GM12878 (cell line): Measurements from ENCODE around the gene TMEM87A. TPM values are rescaled to one million over a fixed set of nuclear protein-coding genes. Genes with fewer than 3 reads are reported as not detected.

Source experiments
- ATAC-seq: fragments of 200-7000 bp; cut with Tn5 transposase; 3 replicates; pipeline ENCODE4 v1.9.1; 2020; ENCODE audit warnings: mild to moderate bottlenecking, moderate library complexity
- BruUV-seq: library from RNA; stranded (reverse); fragments of 400-500 nt; replicated peaks from 2 replicates; lab custom pipeline; 2021; lab: Mats Ljungman, UMichigan
- CTCF ChIA-PET: fragments of 300-600 bp; sonication (Branson Sonifier 250); formaldehyde crosslinking; extraction: SDS; loops from one replicate; lab custom pipeline; 2021; ENCODE audit warnings: inconsistent platforms; lab: Yijun Ruan, JAX
- POLR2A ChIA-PET: fragments of 350-600 bp; formaldehyde crosslinking; extraction: SDS; loops from one replicate; lab custom pipeline; 2021; ENCODE audit warnings: inconsistent platforms; lab: Charles Lee
- RAD21 ChIA-PET: fragments of 300-600 bp; sonication (Branson Sonifier 250); formaldehyde crosslinking; loops from one replicate; lab custom pipeline; 2023; ENCODE audit warnings: antibody characterized with exemption; ENCODE audit not compliant: unreplicated experiment; lab: Charles Lee
- SMC1A ChIA-PET: fragments of 300-600 bp; sonication (Branson Sonifier 250); formaldehyde crosslinking; loops from one replicate; lab custom pipeline; 2023; ENCODE audit not compliant: unreplicated experiment, uncharacterized antibody; lab: Charles Lee
- DNase-seq: peaks from one replicate; pipeline ENCODE4 v3.0.0-alpha.2; 2011; ENCODE audit warnings: low read depth, low spot score
- FAIRE-seq: peaks from 3 replicates; lab custom pipeline; 2011; peaks lifted over from hg19 to GRCh38; lab: Jason Lieb, UNC
- H2AFZ ChIP-seq: 2 replicates; pipeline ENCODE4 v1.6.0; 2011; ENCODE audit warnings: low read depth, low read length, control low read depth; ENCODE audit not compliant: control insufficient read depth
- H3K27ac ChIP-seq: 2 replicates; pipeline ENCODE4 v1.5.1; 2011; ENCODE audit warnings: control low read depth; ENCODE audit not compliant: control insufficient read depth, insufficient read depth
- H3K27me3 ChIP-seq, 2 experiments: replicated peaks in 1 of 2; 2 replicates each; pipeline versions ENCODE4 v1.6.0 to v1.6.1; 2011; ENCODE audit warnings: low read length in 1 of 2; ENCODE audit not compliant: control insufficient read depth in 2 of 2, insufficient read depth in 2 of 2
- H3K36me3 ChIP-seq, 2 experiments: 2 replicates each; pipeline ENCODE4 v1.5.1; 2011; ENCODE audit warnings: low read length in 1 of 2; ENCODE audit not compliant: control insufficient read depth in 2 of 2, insufficient read depth in 2 of 2
- H3K4me1 ChIP-seq: 2 replicates; pipeline ENCODE4 v1.6.1; 2011; ENCODE audit warnings: mild to moderate bottlenecking, low read length, moderate library complexity, mixed read lengths; ENCODE audit not compliant: control insufficient read depth, insufficient read depth
- H3K4me2 ChIP-seq: 2 replicates; pipeline ENCODE4 v1.6.0; 2011; ENCODE audit warnings: control low read depth; ENCODE audit not compliant: control insufficient read depth, insufficient read depth
- H3K4me3 ChIP-seq: fragments of 200-600 bp; sonication (generic); 2 replicates; pipeline ENCODE4 v1.5.1; 2016
- H3K79me2 ChIP-seq: 2 replicates; pipeline ENCODE4 v1.6.0; 2011; ENCODE audit warnings: low read length; ENCODE audit not compliant: control insufficient read depth, insufficient read depth
- H3K9ac ChIP-seq: 2 replicates; pipeline ENCODE4 v1.8.0; 2011; ENCODE audit warnings: low read length, control low read depth, mixed read lengths; ENCODE audit not compliant: control insufficient read depth, insufficient read depth
- H3K9me3 ChIP-seq: replicated peaks from 3 replicates; pipeline ENCODE4 v1.5.1; 2011; ENCODE audit warnings: mild to moderate bottlenecking, low read length; ENCODE audit not compliant: control insufficient read depth, insufficient read depth
- H4K20me1 ChIP-seq: 2 replicates; pipeline ENCODE4 v1.6.0; 2011; ENCODE audit not compliant: control insufficient read depth, insufficient read depth
- ATF3 ChIP-seq: IDR thresholded peaks from 2 replicates; pipeline ENCODE4 v1.6.1; 2011; ENCODE audit warnings: low read depth, mild to moderate bottlenecking, low read length, moderate library complexity, borderline replicate concordance; ENCODE audit errors: extremely low read depth
- BMI1 ChIP-seq: fragments of 450-650 bp; IDR thresholded peaks from 2 replicates; pipeline ENCODE4 v1.6.1; 2016; ENCODE audit warnings: mild to moderate bottlenecking, moderate library complexity, borderline replicate concordance
- BRCA1 ChIP-seq: IDR thresholded peaks from 2 replicates; pipeline ENCODE4 v1.6.1; 2011; ENCODE audit warnings: low read depth, low read length, improper control_type of control experiment
- CBX3 ChIP-seq: fragments of 200-600 bp; sonication (generic); IDR thresholded peaks from 2 replicates; pipeline ENCODE4 v1.6.1; 2016; ENCODE audit warnings: low read depth, borderline replicate concordance
- DPF2 ChIP-seq: fragments of 450-650 bp; IDR thresholded peaks from 2 replicates; pipeline ENCODE4 v1.6.1; 2017; ENCODE audit warnings: mild to moderate bottlenecking
- EGR1 ChIP-seq, 2 experiments: IDR thresholded peaks; 1 replicate in 1 of 2; 2 replicates in 1 of 2; pipeline ENCODE4 v1.6.1; 2011 to 2012; ENCODE audit warnings: low read depth in 2 of 2, low read length in 2 of 2, borderline replicate concordance in 1 of 2, mild to moderate bottlenecking in 1 of 2, moderate library complexity in 1 of 2
- ETV6 ChIP-seq, 2 experiments: fragments of 450-650 bp in 1 of 2; IDR thresholded peaks in 1 of 2; conservative IDR thresholded peaks in 1 of 2; 2 replicates each; pipeline ENCODE4 v1.6.1; 2014; ENCODE audit warnings: antibody characterized with exemption in 1 of 2, borderline replicate concordance in 1 of 2, low read depth in 1 of 2, mild to moderate bottlenecking in 1 of 2, moderate library complexity in 1 of 2
- EZH2 ChIP-seq: IDR thresholded peaks from 2 replicates; pipeline ENCODE4 v1.6.1; 2012; ENCODE audit warnings: low read depth, mild to moderate bottlenecking, control low read depth, inconsistent platforms, low read length, borderline replicate concordance; ENCODE audit not compliant: control insufficient read depth
- KAT2A ChIP-seq: conservative IDR thresholded peaks from 2 replicates; pipeline ENCODE4 v1.6.1; 2011; ENCODE audit warnings: low read depth, low read length; ENCODE audit not compliant: control insufficient read depth
- LARP7 ChIP-seq: fragments of 450-650 bp; IDR thresholded peaks from 2 replicates; pipeline ENCODE4 v1.6.1; 2017; ENCODE audit warnings: mild to moderate bottlenecking
- MYB ChIP-seq: fragments of 150-350 bp; IDR thresholded peaks from 2 replicates; pipeline ENCODE4 v1.6.1; 2014; ENCODE audit warnings: mild to moderate bottlenecking, low read depth, low read length, borderline replicate concordance
- RELA ChIP-seq: fragments of 450-650 bp; IDR thresholded peaks from 2 replicates; pipeline ENCODE4 v1.8.0; 2014; ENCODE audit warnings: borderline replicate concordance; ENCODE audit not compliant: partially characterized antibody
- RELB ChIP-seq: fragments of 450-650 bp; IDR thresholded peaks from 2 replicates; pipeline ENCODE4 v1.6.1; 2017; ENCODE audit warnings: low read depth, mild to moderate bottlenecking, moderate library complexity
- RUNX3 ChIP-seq: IDR thresholded peaks from 2 replicates; pipeline ENCODE4 v1.6.1; 2012; ENCODE audit warnings: low read length, inconsistent platforms
- SIN3A ChIP-seq: IDR thresholded peaks from 2 replicates; pipeline ENCODE4 v1.6.1; 2012; ENCODE audit warnings: low read depth, low read length, improper control_type of control experiment
- SRF ChIP-seq, 2 experiments: IDR thresholded peaks; 2 replicates each; pipeline ENCODE4 v1.6.1; 2011; ENCODE audit warnings: low read depth in 2 of 2, low read length in 2 of 2, mild to moderate bottlenecking in 1 of 2, moderate library complexity in 1 of 2
- SUPT20H ChIP-seq: IDR thresholded peaks from 2 replicates; pipeline ENCODE4 v1.6.1; 2011; ENCODE audit warnings: low read depth, mild to moderate bottlenecking, low read length, moderate library complexity, borderline replicate concordance; ENCODE audit not compliant: control insufficient read depth
- ZNF274 ChIP-seq: IDR thresholded peaks from one replicate; pipeline ENCODE4 v1.8.0; 2011; ENCODE audit not compliant: insufficient read length, insufficient read depth
- WGBS: methylation state at CpG from one replicate; pipeline ENCODE4 v1.1.6; 2016; ENCODE audit warnings: low lambda C conversion rate; ENCODE audit not compliant: insufficient replicate concordance, insufficient coverage; ENCODE audit errors: missing lambda C conversion rate; 5-methylcytosine and 5-hydroxymethylcytosine counted together
- in situ Hi-C: fragments of 300-500 bp; cut with MboI; formaldehyde crosslinking; loops from 9 replicates; pipeline ENCODE4 v1.14.3; 2018; ENCODE audit warnings: mixed read lengths
- intact Hi-C: fragments of 100-400 bp; cut with micrococcal nuclease; formaldehyde crosslinking; loops from one replicate; pipeline ENCODE4 v1.14.2; 2022; ENCODE audit not compliant: unreplicated experiment
- polyA plus RNA-seq, 11 experiments: library from polyadenylated mRNA; depleted of rRNA in 4 of 11; unstranded in 6 of 11; stranded (reverse) in 5 of 11; fragments of >200 nt; fragmentation: Nextera tagmentation in 4 of 11; fragmentation: Illumina TruSeq in 1 of 11; extraction: Ambion mirVana in 4 of 11; extraction: Trizol in 1 of 11; gene quantifications; 1 replicate in 1 of 11; 2 replicates in 10 of 11; pipeline versions ENCODE4 v1.2.1 to v1.2.3, GENCODE V29; 2011 to 2016; ENCODE audit warnings: inconsistent platforms in 2 of 11, missing spikeins in 2 of 11, low read depth in 1 of 11
- total RNA-seq, 4 experiments: library from RNA; depleted of rRNA in 3 of 4; stranded (reverse); fragments of >200 nt in 3 of 4; fragmentation: Illumina TruSeq in 1 of 4; extraction: Trizol in 1 of 4; gene quantifications; 2 replicates each; pipeline versions ENCODE4 v1.2.1 to v1.2.3, GENCODE V29; 2013 to 2021
- TF ChIP-seq, protein P1 (sequence below): fragments of 450-650 bp; conservative IDR thresholded peaks from 2 replicates; pipeline ENCODE4 v1.6.1; 2017; ENCODE audit warnings: mild to moderate bottlenecking, moderate library complexity

TMEM87A gene
- total and polyA plus RNA-seq, 10 of the 15 experiments (the other 5 are each of a cell fraction or from before 2014, with no cell fraction given), result 18.2 to 53.2 (median 33.4) TPM

- CTCF ChIA-PET, result interaction anchor here (0.6 to 1.4 kb wide), 6 partner anchors 8 to 997 kb away, joined by 3 to 5 read pairs (median 3); no protein-coding TSS in a partner anchor
- TF ChIP-seq RELA, result no peak
- no peak for TF ChIP-seq EGR1 (IDR thresholded peaks at IDR 0.05; ENCODE audit: borderline replicate concordance in 1 of 2, low read depth in 2 of 2, low read length in 2 of 2)
- no peak for TF ChIP-seq ZNF274
- TF ChIP-seq LARP7, result no peak
- TF ChIP-seq DPF2, result no peak
- TF ChIP-seq KAT2A, result no peak
- TF ChIP-seq EZH2, result no peak
- TF ChIP-seq SUPT20H, result no peak
- no peak for TF ChIP-seq MYB
- TF ChIP-seq RUNX3, result no peak
- no peak for TF ChIP-seq BRCA1
- no peak for TF ChIP-seq RELB
- no peak for TF ChIP-seq CBX3
- no peak for TF ChIP-seq ETV6 (conservative IDR thresholded peaks at IDR 0.05 in 1 of 2, IDR thresholded peaks at IDR 0.05 in 1 of 2; ENCODE audit: borderline replicate concordance in 1 of 2, low read depth in 1 of 2)
- no peak for TF ChIP-seq SRF (IDR thresholded peaks at IDR 0.05; ENCODE audit: low read depth in 2 of 2, low read length in 2 of 2)
- TF ChIP-seq BMI1, result no peak
- no peak for TF ChIP-seq SIN3A
- TF ChIP-seq, protein P1, sequence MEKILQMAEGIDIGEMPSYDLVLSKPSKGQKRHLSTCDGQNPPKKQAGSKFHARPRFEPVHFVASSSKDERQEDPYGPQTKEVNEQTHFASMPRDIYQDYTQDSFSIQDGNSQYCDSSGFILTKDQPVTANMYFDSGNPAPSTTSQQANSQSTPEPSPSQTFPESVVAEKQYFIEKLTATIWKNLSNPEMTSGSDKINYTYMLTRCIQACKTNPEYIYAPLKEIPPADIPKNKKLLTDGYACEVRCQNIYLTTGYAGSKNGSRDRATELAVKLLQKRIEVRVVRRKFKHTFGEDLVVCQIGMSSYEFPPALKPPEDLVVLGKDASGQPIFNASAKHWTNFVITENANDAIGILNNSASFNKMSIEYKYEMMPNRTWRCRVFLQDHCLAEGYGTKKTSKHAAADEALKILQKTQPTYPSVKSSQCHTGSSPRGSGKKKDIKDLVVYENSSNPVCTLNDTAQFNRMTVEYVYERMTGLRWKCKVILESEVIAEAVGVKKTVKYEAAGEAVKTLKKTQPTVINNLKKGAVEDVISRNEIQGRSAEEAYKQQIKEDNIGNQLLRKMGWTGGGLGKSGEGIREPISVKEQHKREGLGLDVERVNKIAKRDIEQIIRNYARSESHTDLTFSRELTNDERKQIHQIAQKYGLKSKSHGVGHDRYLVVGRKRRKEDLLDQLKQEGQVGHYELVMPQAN, result no peak
- no peak for TF ChIP-seq ATF3
- Histone ChIP-seq H3K4me3 (no peak overlapping the region), H3K4me1 (no peaks in the 10 kb centered on the region), H3K9me3 (no peaks in the 10 kb centered on the region), H3K27ac (no peak overlapping the region), H4K20me1 (no peaks in the 10 kb centered on the region), H3K9ac (no peak overlapping the region), H3K4me2 (no peak overlapping the region), H3K79me2 (no peaks in the 10 kb centered on the region), H3K36me3 (peaks cover 0 to 4% of the 10 kb centered on the region in 2 experiments; a peak in 3 of 4 replicates), H2AFZ (no peak overlapping the region), H3K27me3 (no peaks in the 10 kb centered on the region)
- RAD21 ChIA-PET, result interaction anchor here (0.8 to 1.0 kb wide), 2 partner anchors 8 to 20 kb away, joined by 3 to 5 read pairs; partner anchors contain the start of gene VPS39
- SMC1A ChIA-PET, result interaction anchor here (0.9 to 1.8 kb wide), 4 partner anchors 8 to 320 kb away, joined by 3 to 6 read pairs (median 5); partner anchors contain the start of genes HAUS2, LRRC57 and VPS39
- BruUV-seq, result no TSS peak
- POLR2A ChIA-PET, result no interaction called here
- no peak for FAIRE-seq
- intact Hi-C loops, result no loop called here
- in situ Hi-C loops, result no loop called here
- no peak for ATAC-seq
- WGBS, result 48% methylated on average over 1 of the region's 1 CpG
- DNase-seq, result no peak
Observed at GRCh38 chr15:42228036-42228435, 45.2 kb downstream of the TMEM87A start.
